ENCODE results near the gene STARD3NL.

The STARD3NL gene

DNA sequence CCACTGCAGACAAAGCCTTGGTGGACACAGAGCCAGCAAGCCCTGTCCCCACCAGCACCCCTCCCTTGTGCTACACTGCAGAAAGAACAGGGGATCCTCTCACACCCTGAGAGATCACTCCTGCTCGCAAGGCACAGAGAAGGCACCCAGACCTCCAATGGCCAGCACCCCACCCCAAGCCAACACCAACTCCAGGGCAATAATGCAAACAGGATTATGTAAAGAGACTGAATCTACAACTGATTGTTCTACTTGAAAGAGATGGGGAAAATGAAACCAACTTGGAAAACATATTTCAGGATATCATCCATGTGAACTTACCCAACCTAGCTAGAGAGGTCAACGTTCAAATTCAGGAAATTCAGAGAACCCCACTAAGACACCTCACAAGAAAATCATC lies 26.5 kb upstream of the STARD3NL start:
- no peak overlapping the region for H3K4me3 ChIP-seq (replicated peaks; ENCODE audit: low read depth, low read length)
- TF ChIP-seq, protein P1, sequence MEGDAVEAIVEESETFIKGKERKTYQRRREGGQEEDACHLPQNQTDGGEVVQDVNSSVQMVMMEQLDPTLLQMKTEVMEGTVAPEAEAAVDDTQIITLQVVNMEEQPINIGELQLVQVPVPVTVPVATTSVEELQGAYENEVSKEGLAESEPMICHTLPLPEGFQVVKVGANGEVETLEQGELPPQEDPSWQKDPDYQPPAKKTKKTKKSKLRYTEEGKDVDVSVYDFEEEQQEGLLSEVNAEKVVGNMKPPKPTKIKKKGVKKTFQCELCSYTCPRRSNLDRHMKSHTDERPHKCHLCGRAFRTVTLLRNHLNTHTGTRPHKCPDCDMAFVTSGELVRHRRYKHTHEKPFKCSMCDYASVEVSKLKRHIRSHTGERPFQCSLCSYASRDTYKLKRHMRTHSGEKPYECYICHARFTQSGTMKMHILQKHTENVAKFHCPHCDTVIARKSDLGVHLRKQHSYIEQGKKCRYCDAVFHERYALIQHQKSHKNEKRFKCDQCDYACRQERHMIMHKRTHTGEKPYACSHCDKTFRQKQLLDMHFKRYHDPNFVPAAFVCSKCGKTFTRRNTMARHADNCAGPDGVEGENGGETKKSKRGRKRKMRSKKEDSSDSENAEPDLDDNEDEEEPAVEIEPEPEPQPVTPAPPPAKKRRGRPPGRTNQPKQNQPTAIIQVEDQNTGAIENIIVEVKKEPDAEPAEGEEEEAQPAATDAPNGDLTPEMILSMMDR (IDR thresholded peaks at IDR 0.05; ENCODE audit: low read length, missing control alignments): no peak
- DNase-seq (ENCODE audit: low read depth): no peak

DNA sequence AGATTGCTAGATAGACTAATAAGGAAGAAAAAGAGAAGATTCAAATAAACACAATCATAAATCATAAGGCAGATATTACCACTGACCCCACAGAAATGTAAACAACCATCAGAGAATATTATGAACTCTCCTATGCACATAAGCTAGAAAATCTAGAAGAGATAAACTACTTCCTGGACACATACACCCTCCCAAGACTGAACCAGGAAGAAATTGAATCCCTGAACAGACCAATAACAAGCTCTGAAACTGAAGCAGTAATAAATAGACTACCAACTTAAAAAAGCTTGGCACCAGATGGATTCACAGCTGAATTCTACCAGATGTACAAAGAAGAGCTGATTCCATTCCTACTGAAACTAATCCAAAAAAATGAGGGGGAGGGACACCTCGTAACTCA lies 24.5 kb upstream of the STARD3NL start:
- no peak overlapping the region for H3K4me3 ChIP-seq (replicated peaks; ENCODE audit: low read depth, low read length)
- DNase-seq (ENCODE audit: low read depth): no peak
- TF ChIP-seq, protein P1 (IDR thresholded peaks at IDR 0.05; ENCODE audit: low read length, missing control alignments): no peak

DNA sequence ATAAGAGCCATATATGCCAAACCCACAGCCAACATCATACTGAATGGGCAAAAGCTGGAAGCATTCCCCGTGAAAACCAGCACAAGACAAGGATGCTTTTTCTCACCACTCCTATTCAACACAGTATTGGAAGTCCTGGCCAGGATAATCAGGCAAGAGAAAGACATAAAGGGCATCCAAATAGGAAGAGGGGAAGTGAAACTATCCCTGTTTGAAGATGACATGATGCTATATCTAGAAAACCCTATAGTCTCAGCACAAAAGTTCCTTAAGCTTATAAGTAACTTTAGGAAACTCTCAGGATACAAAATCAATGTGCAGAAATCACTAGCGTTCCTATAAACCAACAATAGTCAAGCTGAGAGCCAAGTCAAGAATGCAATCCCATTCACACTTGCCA lies 23.8 kb upstream of the STARD3NL start:
- TF ChIP-seq, protein P1 (IDR thresholded peaks at IDR 0.05; ENCODE audit: low read length, missing control alignments): no peak
- no peak overlapping the region for H3K4me3 ChIP-seq (replicated peaks; ENCODE audit: low read depth, low read length)
- no peak for DNase-seq (ENCODE audit: low read depth)

DNA sequence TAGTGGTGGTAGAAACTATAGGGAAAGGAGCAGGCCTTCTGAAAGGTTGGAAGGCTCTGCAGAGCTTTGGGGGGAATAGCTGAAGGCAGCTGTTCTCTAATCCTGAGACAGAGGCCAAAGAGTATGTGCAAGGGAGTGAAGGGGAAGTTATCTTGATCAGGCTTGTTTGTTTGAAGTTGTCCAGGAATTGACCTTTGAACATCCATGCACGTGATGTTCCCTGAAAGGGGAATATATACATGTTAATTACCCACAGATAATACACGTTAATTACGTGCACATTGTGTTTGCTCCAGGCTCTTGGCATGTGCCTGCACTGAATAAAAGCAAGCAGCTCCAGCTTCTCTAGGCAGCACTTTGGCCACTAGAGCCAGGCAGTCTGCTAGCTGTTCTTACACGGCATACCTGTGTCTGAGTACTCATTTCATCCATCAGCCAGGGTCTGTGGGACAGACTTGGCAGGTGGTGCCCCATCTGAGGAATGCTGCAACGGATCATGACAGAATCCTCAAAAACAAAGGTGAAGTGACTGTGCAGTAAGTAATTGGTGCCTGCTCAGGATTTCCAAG lies 18.0 kb upstream of the STARD3NL start:
- no peak overlapping the region for H3K4me3 ChIP-seq (replicated peaks; ENCODE audit: low read depth, low read length)
- TF ChIP-seq, protein P1 (IDR thresholded peaks at IDR 0.05; ENCODE audit: low read length, missing control alignments): no peak
- no peak for DNase-seq (ENCODE audit: low read depth)

DNA sequence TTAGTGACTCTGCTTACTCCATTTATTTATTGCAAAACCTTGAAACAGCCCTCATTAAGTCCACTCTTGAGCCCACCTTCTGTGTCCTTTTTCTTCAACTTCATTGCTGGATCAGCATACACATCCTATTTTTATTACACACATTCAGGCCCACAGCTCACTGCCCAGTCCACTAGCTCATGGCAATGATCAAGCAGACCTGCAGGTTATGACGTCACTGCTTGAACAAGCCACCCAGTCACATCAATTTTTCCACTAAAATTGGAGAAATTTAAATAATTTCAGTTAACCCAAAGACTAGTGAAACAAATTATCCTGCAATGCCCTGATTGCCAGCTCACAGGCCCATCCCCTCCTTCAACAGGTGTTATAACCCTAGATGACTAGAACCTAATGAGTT lies 16.0 kb upstream of the STARD3NL start:
- DNase-seq (ENCODE audit: low read depth): no peak
- H3K4me3 ChIP-seq (replicated peaks; ENCODE audit: low read depth, low read length): no peak overlapping the region
- TF ChIP-seq, protein P1 (IDR thresholded peaks at IDR 0.05; ENCODE audit: low read length, missing control alignments): no peak

DNA sequence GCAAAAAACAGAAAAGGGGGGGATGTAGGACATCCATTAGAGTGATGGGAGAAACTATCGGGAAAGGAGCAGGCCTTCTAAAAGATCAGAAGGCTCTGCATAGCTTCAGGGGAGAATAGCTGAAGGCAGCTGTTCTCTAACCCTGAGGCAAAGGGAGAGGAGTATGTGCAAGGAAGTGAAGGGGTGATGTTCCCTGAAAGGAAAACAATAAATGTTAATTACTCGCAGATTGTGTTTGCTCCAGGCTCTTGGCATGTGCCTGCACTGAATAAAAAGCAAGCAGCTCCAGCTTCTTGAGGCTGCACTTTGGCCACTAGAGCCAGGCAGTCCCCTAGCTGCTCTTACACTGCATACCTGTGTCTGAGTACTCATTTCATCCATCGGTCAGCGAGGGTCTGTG lies 14.4 kb upstream of the STARD3NL start:
- no peak for DNase-seq (ENCODE audit: low read depth)
- TF ChIP-seq, protein P1 (IDR thresholded peaks at IDR 0.05; ENCODE audit: low read length, missing control alignments): no peak
- H3K4me3 ChIP-seq (replicated peaks; ENCODE audit: low read depth, low read length): no peak overlapping the region

DNA sequence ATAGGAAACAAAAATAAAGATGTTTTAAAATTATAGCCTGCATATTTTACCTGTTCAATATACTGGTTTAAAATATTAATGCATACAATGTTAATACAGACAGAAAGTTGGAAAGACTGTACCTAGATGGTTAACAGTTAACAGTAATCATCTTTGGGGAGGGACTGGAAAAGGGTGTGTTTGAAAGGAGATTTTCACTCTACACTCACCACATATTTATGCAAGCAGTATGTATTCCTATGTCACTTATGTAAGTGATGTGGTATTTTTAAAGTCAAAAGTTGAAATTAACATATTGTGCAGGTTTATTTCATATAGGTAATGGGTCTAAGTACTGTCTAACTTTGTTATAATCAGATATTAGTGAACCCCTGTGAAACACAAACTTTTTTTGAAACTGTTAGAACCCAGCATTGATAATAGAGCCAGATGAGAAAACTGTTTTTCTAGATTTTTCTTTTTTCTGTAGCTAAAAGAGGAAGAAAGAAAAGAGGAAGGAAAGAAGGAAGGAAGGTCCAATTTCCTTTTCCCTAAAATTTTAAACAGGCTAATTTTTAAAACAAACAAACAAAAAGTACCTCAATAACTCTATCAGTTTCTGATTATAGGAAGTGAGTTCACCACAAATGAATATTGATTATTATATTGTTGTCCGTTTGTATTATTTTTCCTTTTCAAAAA lies 9.0 kb upstream of the STARD3NL start:
- no peak for DNase-seq (ENCODE audit: low read depth)
- TF ChIP-seq, protein P1 (IDR thresholded peaks at IDR 0.05; ENCODE audit: low read length, missing control alignments): no peak
- H3K4me3 ChIP-seq (replicated peaks; ENCODE audit: low read depth, low read length): no peak overlapping the region
